K562 (cell line): Measurements from ENCODE around the gene ASCC3. TPM values are rescaled to one million over a fixed set of nuclear protein-coding genes. Genes with fewer than 3 reads are reported as not detected.

Experiments
- ASH1L ChIP-seq: fragments of 450-650 bp; IDR thresholded peaks from 2 replicates; pipeline ENCODE4 v1.6.1; 2018; ENCODE audit warnings: borderline replicate concordance, mild to moderate bottlenecking, low read depth; ENCODE audit not compliant: partially characterized antibody
- HNRNPK ChIP-seq: fragments of 200-400 bp; formaldehyde crosslinking; IDR thresholded peaks from one replicate; pipeline ENCODE4 v1.6.1; 2018; ENCODE audit warnings: mild to moderate bottlenecking, low read depth, low read length; ENCODE audit not compliant: poor library complexity, severe bottlenecking
- KLF1 ChIP-seq: fragments of 450-650 bp; IDR thresholded peaks from 2 replicates; pipeline ENCODE4 v1.6.1; 2016; ENCODE audit warnings: missing genetic modification characterization, missing compliant biosample characterization
- SETDB1 ChIP-seq: IDR thresholded peaks from one replicate; pipeline ENCODE4 v1.6.1; 2012; ENCODE audit warnings: low read length, control low read depth, inconsistent platforms
- STAT5B ChIP-seq: fragments of 250-450 bp; sonication (Bioruptor Pico); IDR thresholded peaks from 2 replicates; pipeline ENCODE4 v1.8.0; 2021; ENCODE audit warnings: mild to moderate bottlenecking, inconsistent platforms
- ZFP30 ChIP-seq: fragments of 250-450 bp; sonication (Bioruptor Pico); IDR thresholded peaks from 2 replicates; pipeline ENCODE4 v1.8.0; 2022; ENCODE audit warnings: moderate library complexity, mild to moderate bottlenecking, inconsistent platforms, borderline replicate concordance
- ZNF668 ChIP-seq: fragments of 250-450 bp; sonication (Bioruptor Pico); IDR thresholded peaks from 2 replicates; pipeline ENCODE4 v1.8.0; 2022; ENCODE audit warnings: mild to moderate bottlenecking, inconsistent platforms
- polyA plus RNA-seq, 8 experiments: library from polyadenylated mRNA; depleted of rRNA in 4 of 8; stranded (reverse) in 5 of 8; unstranded in 3 of 8; fragments of >200 nt; fragmentation: Nextera tagmentation in 2 of 8; fragmentation: Illumina TruSeq in 1 of 8; extraction: Ambion mirVana in 2 of 8; extraction: Trizol in 1 of 8; gene quantifications; 2 replicates each; pipeline versions ENCODE4 v1.2.1 to v1.2.3, GENCODE V29; 2011 to 2014; ENCODE audit warnings: inconsistent platforms in 1 of 8, missing spikeins in 1 of 8
- total RNA-seq, 7 experiments: library from RNA; depleted of rRNA in 6 of 7; stranded (reverse); fragments of >200 nt in 6 of 7; fragmentation: Illumina TruSeq in 2 of 7; extraction: Trizol in 2 of 7; gene quantifications; 2 replicates each; pipeline versions ENCODE4 v1.2.1 to v1.2.3, GENCODE V29; 2011 to 2021; ENCODE audit warnings: low replicate concordance in 1 of 7
- TF ChIP-seq, protein P1 (sequence below): fragments of 450-650 bp; IDR thresholded peaks from 2 replicates; pipeline ENCODE4 v1.7.1; 2018; ENCODE audit warnings: mild to moderate bottlenecking, low read depth; ENCODE audit not compliant: partially characterized antibody
- TF ChIP-seq, protein P2 (sequence below): fragments of 250-450 bp; sonication (Bioruptor Pico); IDR thresholded peaks from 2 replicates; pipeline ENCODE4 v1.4.0; 2020; ENCODE audit warnings: mild to moderate bottlenecking, moderate library complexity

Gene ASCC3
- total and polyA plus RNA-seq, 9 of the 15 experiments (the other 6 are each of a cell fraction or from before 2014, with no cell fraction given) = 16.1 to 56.1 (median 33.9) TPM

GRCh38 chr6:100503043-100503705 is 378.0 kb downstream of the ASCC3 start (continued):
- TF ChIP-seq, protein P1, sequence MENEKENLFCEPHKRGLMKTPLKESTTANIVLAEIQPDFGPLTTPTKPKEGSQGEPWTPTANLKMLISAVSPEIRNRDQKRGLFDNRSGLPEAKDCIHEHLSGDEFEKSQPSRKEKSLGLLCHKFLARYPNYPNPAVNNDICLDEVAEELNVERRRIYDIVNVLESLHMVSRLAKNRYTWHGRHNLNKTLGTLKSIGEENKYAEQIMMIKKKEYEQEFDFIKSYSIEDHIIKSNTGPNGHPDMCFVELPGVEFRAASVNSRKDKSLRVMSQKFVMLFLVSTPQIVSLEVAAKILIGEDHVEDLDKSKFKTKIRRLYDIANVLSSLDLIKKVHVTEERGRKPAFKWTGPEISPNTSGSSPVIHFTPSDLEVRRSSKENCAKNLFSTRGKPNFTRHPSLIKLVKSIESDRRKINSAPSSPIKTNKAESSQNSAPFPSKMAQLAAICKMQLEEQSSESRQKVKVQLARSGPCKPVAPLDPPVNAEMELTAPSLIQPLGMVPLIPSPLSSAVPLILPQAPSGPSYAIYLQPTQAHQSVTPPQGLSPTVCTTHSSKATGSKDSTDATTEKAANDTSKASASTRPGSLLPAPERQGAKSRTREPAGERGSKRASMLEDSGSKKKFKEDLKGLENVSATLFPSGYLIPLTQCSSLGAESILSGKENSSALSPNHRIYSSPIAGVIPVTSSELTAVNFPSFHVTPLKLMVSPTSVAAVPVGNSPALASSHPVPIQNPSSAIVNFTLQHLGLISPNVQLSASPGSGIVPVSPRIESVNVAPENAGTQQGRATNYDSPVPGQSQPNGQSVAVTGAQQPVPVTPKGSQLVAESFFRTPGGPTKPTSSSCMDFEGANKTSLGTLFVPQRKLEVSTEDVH = no peak
- no peak for TF ChIP-seq ASH1L
- TF ChIP-seq HNRNPK = no peak
- TF ChIP-seq ZFP30 = no peak
- no peak for TF ChIP-seq KLF1
- TF ChIP-seq ZNF668 = no peak
- TF ChIP-seq, protein P2, sequence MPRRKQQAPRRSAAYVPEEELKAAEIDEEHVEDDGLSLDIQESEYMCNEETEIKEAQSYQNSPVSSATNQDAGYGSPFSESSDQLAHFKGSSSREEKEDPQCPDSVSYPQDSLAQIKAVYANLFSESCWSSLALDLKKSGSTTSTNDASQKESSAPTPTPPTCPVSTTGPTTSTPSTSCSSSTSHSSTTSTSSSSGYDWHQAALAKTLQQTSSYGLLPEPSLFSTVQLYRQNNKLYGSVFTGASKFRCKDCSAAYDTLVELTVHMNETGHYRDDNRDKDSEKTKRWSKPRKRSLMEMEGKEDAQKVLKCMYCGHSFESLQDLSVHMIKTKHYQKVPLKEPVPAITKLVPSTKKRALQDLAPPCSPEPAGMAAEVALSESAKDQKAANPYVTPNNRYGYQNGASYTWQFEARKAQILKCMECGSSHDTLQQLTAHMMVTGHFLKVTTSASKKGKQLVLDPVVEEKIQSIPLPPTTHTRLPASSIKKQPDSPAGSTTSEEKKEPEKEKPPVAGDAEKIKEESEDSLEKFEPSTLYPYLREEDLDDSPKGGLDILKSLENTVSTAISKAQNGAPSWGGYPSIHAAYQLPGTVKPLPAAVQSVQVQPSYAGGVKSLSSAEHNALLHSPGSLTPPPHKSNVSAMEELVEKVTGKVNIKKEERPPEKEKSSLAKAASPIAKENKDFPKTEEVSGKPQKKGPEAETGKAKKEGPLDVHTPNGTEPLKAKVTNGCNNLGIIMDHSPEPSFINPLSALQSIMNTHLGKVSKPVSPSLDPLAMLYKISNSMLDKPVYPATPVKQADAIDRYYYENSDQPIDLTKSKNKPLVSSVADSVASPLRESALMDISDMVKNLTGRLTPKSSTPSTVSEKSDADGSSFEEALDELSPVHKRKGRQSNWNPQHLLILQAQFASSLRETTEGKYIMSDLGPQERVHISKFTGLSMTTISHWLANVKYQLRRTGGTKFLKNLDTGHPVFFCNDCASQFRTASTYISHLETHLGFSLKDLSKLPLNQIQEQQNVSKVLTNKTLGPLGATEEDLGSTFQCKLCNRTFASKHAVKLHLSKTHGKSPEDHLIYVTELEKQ (CRISPR knock-in tag) = no peak
- TF ChIP-seq SETDB1 = no peak
- no peak for TF ChIP-seq STAT5B (CRISPR knock-in tag)
- TF ChIP-seq, all 486 proteins: peak for 0
